ENCODE results near the gene PLAAT3.

DNA sequence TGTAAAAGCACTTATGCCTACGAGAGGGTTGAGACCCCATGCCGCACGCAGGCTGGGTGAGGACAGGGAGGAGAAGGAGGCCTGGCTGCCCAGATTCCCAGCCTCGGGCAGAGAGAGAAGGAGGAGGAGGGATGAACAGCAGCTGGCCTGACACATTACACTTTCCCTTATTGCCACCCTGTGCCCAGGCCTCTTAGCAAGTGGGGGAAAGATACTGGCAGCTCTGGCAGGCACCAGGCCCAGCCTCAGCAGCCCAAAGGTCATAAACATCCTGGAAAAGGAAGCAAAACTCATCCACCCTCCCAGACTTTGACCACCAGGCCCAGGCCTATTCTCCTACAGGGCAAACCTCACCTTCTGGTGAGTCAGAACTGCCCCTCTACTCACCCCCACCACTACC, 4.7 kb downstream of the PLAAT3 start:
- TF ChIP-seq, protein P1, sequence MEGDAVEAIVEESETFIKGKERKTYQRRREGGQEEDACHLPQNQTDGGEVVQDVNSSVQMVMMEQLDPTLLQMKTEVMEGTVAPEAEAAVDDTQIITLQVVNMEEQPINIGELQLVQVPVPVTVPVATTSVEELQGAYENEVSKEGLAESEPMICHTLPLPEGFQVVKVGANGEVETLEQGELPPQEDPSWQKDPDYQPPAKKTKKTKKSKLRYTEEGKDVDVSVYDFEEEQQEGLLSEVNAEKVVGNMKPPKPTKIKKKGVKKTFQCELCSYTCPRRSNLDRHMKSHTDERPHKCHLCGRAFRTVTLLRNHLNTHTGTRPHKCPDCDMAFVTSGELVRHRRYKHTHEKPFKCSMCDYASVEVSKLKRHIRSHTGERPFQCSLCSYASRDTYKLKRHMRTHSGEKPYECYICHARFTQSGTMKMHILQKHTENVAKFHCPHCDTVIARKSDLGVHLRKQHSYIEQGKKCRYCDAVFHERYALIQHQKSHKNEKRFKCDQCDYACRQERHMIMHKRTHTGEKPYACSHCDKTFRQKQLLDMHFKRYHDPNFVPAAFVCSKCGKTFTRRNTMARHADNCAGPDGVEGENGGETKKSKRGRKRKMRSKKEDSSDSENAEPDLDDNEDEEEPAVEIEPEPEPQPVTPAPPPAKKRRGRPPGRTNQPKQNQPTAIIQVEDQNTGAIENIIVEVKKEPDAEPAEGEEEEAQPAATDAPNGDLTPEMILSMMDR (IDR thresholded peaks at IDR 0.05) = no peak
- TF ChIP-seq POLR2A (IDR thresholded peaks at IDR 0.05) (no peak), EP300 (IDR thresholded peaks at IDR 0.05) (no peak)

All from sigmoid colon (tissue), 4 donors.